Upper lobe of right lung (tissue), 1 donor: ENCODE measurements around the gene KCTD2. TPM values are rescaled to one million over a fixed set of nuclear protein-coding genes. Genes with fewer than 3 reads are reported as not detected.
"Not testable (repeated sequence)": the region's sequence is repeated elsewhere in the genome, so short reads cannot be mapped to it uniquely, and the experiment has no call there.

Experiments used
- ATAC-seq: fragments of 200-7000 bp; cut with Tn5 transposase; one replicate; pipeline ENCODE4 v1.9.1; 2020; ENCODE audit warnings: mild to moderate bottlenecking, moderate library complexity
- DNase-seq: peaks from one replicate; pipeline ENCODE4 v3.0.0-alpha.2; 2020
- H3K27ac ChIP-seq: fragments of 200-600 bp; one replicate; pipeline ENCODE4 v1.8.0; 2022
- H3K27me3 ChIP-seq: fragments of 200-600 bp; one replicate; pipeline ENCODE4 v1.8.0; 2022; ENCODE audit warnings: mild to moderate bottlenecking
- H3K36me3 ChIP-seq: fragments of 200-600 bp; one replicate; pipeline ENCODE4 v1.8.0; 2022
- H3K4me1 ChIP-seq: fragments of 200-600 bp; one replicate; pipeline ENCODE4 v1.8.0; 2022
- H3K4me3 ChIP-seq: fragments of 200-600 bp; one replicate; pipeline ENCODE4 v1.8.0; 2022; ENCODE audit warnings: mild to moderate bottlenecking
- H3K9me3 ChIP-seq: fragments of 200-600 bp; one replicate; pipeline ENCODE4 v1.8.0; 2022
- CTCF ChIP-seq: fragments of 200-600 bp; IDR thresholded peaks from one replicate; pipeline ENCODE4 v1.8.0; 2022; ENCODE audit warnings: antibody characterized with exemption
- intact Hi-C: fragments of 100-400 bp; cut with DNase I; formaldehyde crosslinking; loops from one replicate; pipeline ENCODE4 v1.11.0; 2022
- total RNA-seq: library from RNA; stranded (reverse); fragmentation: NEBNext Ultra II Directional; extraction: Animal tissue kit (Norgen Biotek cat#: 25700); gene quantifications from one replicate; pipeline ENCODE4 v1.2.1, GENCODE V29; 2021
- donor health status: DM: no; HTN: yes; CAD: no; lungs with severe emphysema.

KCTD2 gene
- total RNA-seq, 1 donor from 2014 or later = 25.3 TPM

- intact Hi-C loops = no loop called here
- H3K27ac ChIP-seq = peak overlapping the region; percentile 84
- peak overlapping the region; percentile 80 for H3K4me3 ChIP-seq
- no peaks in the 10 kb centered on the region for H3K27me3 ChIP-seq
- H3K36me3 ChIP-seq = peaks cover 10% of the 10 kb centered on the region
- H3K4me1 ChIP-seq = peaks cover 26% of the 10 kb centered on the region
- peak; percentile 93 for DNase-seq
- H3K9me3 ChIP-seq = no peaks in the 10 kb centered on the region
- TF ChIP-seq CTCF = no peak
- ATAC-seq = peak; percentile 70
Measured at GRCh38 chr17:75033346-75034235, 13.4 kb upstream of the KCTD2 start.

- H3K4me3 ChIP-seq = peak overlapping the region; percentile 80
- H3K9me3 ChIP-seq = no peaks in the 10 kb centered on the region
- ATAC-seq (peak; percentile 83), DNase-seq (peak; percentile 91)
- H3K27ac ChIP-seq = peak overlapping the region; percentile 84
- no peaks in the 10 kb centered on the region for H3K27me3 ChIP-seq
- intact Hi-C loops = no loop called here
- H3K36me3 ChIP-seq = peaks cover 18% of the 10 kb centered on the region
- no peak for TF ChIP-seq CTCF
- peaks cover 26% of the 10 kb centered on the region for H3K4me1 ChIP-seq
Measured at GRCh38 chr17:75034236-75034908, 12.7 kb upstream of the KCTD2 start.

GRCh38 chr17:75036643-75037268, 10.3 kb upstream of the KCTD2 start:
- H3K9me3 ChIP-seq = no peaks in the 10 kb centered on the region
- peaks cover 42% of the 10 kb centered on the region for H3K36me3 ChIP-seq
- H3K27ac ChIP-seq = peak overlapping the region; percentile 84
- H3K4me1 ChIP-seq = peaks cover 26% of the 10 kb centered on the region
- H3K27me3 ChIP-seq = no peaks in the 10 kb centered on the region
- intact Hi-C loops = no loop called here
- peak; percentile 76 for DNase-seq
- no peak for TF ChIP-seq CTCF
- peak; percentile 24 for ATAC-seq
- H3K4me3 ChIP-seq = no peak overlapping the region

GRCh38 chr17:75039238-75039637, 7.8 kb upstream of the KCTD2 start:
- intact Hi-C loops = no loop called here
- Histone ChIP-seq H3K36me3 (peaks cover 52% of the 10 kb centered on the region), H3K27ac (no peak overlapping the region), H3K9me3 (no peaks in the 10 kb centered on the region), H3K4me1 (peaks cover 16% of the 10 kb centered on the region), H3K4me3 (no peak overlapping the region), H3K27me3 (no peaks in the 10 kb centered on the region)
- no peak for DNase-seq
- TF ChIP-seq CTCF = no peak
- ATAC-seq = no peak

GRCh38 chr17:75041656-75042280, 5.3 kb upstream of the KCTD2 start:
- DNase-seq (no peak), ATAC-seq (no peak)
- Histone ChIP-seq H3K9me3 (no peaks in the 10 kb centered on the region), H3K4me1 (peaks cover 11% of the 10 kb centered on the region), H3K27me3 (no peaks in the 10 kb centered on the region), H3K36me3 (peaks cover 55% of the 10 kb centered on the region), H3K27ac (no peak overlapping the region), H3K4me3 (no peak overlapping the region)
- no peak for TF ChIP-seq CTCF
- intact Hi-C loops = no loop called here

- DNase-seq, intact Hi-C loops, H3K9me3 ChIP-seq, H3K27me3 ChIP-seq, H3K27ac ChIP-seq, ATAC-seq, H3K4me3 ChIP-seq: not testable (repeated sequence)
- H3K4me1 ChIP-seq = peaks cover 20% of the 10 kb centered on the region
- H3K36me3 ChIP-seq = peaks cover 43% of the 10 kb centered on the region
Measured at GRCh38 chr17:75043789-75044188, 3.2 kb upstream of the KCTD2 start.
